Right forelimb (tissue), 1 donor: ENCODE measurements around the gene TTC7B.
A peak's percentile ranks its signal among the peaks of the same experiment; 100 is the strongest.

Source experiments
- DNase-seq: peaks from one replicate; pipeline ENCODE4 v3.0.0-alpha.2; 2018

Gene TTC7B

DNA sequence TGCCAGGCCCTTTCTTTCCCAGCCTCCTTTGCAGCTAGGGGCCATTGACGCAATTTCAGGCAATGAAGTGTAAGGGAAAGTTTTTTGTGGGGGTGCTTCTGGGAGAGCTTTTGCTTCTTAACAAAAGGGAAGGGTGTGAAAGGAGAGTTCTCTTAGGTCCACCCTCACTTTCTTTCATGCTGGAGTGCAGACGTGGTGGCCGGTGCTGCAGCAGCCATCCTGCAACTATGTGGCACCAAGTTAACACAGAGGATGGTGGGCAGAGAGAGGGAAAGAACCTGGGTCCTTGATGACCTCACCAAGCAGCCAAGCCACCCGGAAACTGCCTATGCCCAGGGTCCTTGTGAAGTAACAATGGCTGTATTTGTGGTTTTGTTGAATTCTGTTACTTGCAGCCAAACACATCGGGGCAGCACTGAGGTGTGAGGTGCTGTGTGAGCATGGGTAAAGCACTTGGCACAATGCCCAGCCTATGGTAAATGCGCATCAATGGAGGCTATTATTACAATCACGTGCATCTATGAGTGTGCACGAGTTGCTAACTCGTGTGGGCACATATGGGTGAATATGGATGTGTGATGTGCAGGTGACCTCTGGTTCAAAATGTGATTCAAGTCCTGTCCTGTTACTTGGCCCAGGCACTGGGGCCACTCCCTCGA lies 296.8 kb downstream of the TTC7B start:
- DNase-seq = no peak

DNA sequence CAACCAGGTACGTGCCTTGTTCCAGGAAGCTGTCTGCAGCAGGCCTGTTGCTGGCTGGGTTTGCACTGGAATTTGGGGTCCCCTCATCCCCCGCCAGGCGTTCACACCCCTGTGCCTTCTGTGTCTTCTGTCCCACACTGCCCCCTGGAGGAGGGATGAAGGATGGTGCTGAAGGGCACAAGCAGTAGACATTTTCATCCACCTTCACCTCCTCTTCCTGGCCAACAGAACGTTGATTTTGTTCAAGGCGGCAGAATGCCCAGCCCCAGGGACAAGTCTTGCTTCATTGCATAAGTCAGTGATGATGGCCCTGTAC lies 297.3 kb downstream of the TTC7B start:
- no peak for DNase-seq

DNA sequence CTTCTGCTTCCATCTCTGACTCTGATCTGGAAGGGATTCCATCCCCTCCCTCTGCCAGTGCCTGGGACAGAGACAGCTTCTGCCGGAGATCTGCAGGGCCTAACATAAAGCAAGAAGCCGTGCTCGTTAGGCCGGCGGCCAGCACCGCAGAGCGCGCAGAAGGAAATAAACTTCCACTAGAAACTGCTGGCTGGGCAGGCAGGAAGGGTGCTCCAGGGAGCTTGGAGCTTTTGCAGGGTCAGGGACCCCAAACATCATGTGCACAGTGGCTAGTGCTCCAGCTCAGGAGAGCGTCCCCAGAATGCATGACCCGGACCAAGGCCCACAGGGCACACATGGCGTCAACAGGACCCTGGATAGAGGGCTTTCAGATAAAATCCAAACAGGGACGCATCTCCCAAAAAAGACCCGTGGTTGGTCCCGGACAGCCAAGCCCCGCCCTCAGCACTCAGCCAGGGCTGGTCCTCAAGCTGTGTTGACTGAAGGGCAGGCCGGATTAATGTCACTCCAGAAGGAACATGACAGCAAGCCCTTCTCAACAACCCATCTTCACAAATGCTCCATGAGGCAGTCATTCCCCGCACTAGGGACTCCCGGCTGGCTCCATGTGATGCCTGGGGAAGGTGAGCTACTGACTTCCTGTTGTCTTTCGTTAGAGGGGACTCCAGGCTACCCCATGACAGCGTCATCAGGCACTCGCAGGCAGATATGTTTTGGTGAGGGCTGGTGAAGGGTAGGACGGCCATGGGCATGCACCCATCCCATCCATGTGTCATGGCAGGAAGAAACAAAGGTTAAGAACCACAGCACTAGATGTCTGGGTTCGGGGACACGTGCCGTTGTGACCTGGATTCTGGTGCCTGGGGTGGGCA lies 297.9 kb downstream of the TTC7B start:
- DNase-seq = no peak

DNA sequence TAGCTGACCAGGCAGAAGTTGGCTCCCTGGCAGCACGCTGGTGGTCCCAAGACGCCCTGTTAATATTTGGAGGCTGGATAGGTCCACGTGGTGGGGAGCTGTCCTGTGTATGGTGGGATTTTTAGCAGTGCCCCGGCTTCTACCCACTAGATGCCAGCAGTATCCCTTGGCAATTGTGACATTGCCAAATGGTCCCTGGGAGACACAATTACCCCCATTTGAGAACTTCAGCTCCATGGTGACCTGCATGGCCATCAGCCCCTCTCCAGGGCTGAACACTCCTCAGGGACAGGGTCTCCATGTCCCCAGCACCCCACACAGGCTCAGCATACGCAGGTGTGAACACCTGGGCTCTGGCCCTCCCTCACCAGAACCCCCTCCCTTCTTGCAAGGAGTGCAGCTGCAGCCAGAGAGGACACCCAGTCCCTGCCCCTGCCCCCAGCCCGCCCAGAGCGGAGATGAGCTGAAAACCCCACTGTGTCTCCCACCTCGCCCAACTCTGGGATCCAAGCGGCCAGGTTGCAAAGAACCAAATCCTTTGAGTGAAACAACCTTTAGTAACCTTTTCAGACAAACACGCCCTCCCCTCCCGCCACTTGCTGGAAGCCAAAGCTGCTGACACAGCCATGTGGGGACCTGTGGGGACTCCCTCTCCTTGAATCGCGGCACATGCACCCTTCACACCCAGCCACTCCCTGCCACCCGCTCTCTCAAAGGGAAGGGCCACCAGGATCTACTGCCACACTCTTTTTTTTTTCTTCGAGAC lies 299.0 kb downstream of the TTC7B start:
- no peak for DNase-seq

DNA sequence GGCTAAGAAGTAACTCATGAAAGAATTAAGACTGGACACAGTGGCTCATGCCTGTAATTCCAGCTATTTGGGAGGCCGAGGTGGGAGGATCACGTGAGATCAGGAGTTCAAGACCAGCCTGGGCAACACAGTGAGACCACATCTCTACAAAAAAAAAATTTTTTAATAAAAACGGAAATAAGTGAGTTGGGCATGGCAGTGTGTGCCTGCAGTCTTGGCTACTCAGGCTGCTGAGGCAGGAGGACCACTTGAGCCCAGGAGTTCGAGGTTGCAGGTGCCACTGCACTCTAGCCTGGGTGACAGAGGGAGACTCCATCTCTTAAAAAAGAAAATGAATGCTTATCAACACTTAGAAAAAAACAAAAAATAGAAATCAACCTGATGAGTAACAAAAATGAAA lies 301.7 kb downstream of the TTC7B start:
- no peak for DNase-seq

DNA sequence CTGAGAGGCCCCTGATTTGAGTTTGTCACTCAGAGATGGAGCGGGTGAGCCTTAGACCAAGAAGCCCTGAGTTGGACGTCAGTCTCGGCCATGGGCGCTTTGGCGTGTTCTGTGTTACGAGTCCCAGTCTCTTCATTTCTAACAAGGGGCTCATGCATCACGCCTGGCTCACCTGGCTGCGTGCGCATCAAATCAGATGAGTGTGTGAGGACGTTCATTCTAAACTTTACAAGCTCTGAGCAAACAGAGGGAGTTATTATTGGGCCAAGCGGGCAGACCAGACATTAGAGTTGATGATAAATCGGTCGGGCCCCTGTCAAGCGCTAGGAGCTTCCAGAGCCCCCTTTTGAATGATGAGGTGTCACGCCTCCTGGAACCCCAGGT lies 302.2 kb downstream of the TTC7B start:
- no peak for DNase-seq

DNA sequence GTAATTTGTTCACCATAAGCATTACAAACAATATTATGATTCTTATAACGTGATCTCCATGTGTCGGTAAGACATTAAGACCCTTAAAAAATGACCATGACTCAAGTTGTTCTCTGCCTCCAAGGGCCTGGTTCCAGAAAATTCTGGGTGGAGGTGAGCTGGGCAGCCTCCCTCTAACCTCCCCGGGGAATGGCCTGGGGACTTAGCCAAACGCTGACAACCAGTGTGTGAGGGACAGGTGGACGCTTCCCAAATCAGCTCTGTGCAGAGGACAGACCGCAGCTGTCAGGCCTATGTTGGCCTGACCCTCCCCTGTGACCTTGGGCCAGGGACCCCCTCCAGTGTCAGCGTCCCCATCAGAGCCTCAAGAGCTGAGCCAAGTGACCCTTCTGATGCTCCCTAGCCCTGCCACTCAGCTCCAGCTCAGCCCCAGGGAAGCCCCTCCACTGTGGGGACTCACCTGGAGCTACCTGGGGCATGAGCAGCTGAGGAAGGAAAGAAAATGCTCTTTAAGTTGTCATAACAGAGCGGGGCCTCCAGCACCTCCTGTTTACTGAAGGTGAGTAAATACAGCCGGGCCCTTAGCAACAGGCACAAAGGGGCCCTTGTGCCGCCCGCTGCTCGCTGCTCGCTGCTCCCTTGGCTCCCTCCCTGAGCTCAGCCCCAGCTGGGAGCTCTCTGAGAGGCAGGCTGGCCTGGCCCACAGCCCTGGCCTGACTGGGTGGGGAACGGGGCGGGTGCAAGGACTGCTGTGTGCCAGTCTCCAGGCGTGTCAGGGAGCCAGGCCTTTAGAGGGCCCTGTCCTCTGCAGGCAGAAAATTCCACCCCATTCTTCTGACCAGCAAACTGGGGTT lies 302.8 kb downstream of the TTC7B start:
- peak; percentile 83 for DNase-seq

DNA sequence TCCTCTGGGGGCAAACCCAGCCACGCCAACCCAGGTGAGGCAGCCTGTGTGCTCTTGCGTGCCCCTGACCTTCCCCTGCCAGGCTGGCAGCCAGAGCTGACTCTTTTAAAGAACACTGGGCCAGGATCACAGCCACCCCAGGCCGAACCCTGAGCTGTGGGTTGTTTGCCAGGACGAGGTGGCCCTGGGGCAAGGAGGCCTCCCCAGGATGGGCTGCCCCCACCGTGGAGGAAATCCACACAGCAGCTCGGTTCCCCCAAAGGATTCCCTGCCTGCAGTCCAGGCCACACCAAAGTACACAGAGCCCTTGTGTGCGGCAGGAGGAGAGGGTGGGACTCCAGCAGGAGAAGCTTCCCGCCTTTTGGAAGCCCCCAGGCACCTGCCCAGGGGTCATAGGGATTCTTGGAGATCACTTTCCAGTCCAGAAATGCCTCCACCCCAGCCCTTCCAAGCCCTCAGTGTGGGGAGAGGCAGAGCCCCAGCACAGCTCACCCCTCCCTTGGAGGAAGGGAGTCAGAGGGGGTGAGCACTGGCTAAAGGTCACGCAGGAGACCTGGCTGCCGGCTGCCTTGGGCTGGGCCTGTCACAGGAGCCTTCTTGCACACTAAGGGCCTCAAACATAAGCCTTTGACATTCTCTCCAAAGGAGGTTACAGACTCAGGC lies 303.8 kb downstream of the TTC7B start:
- no peak for DNase-seq

DNA sequence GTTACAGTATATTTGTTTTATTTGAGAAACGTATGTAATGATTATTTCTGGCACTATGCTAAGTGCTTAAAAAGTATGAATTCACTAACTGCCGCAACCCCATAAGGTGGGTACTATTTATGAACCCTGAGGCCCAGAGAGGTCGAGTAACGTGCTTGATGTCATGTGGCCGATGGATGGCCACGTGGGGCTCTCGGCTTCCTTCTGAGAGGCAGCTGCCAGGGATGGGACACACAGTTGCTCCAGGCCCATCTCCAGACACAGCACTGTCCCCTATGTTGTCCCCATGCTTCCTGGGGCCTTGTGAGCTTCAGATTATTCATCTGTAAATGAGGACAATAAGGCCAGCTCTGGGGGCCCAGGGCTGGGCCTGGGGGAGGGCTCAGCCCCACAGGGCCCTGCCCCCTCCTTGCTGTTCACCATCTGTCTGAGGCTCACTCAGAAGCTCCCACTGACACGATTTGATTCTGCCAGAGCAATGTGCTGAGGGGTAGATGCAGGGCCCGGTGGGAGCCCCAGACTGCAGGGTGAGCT lies 304.4 kb downstream of the TTC7B start:
- DNase-seq = no peak

DNA sequence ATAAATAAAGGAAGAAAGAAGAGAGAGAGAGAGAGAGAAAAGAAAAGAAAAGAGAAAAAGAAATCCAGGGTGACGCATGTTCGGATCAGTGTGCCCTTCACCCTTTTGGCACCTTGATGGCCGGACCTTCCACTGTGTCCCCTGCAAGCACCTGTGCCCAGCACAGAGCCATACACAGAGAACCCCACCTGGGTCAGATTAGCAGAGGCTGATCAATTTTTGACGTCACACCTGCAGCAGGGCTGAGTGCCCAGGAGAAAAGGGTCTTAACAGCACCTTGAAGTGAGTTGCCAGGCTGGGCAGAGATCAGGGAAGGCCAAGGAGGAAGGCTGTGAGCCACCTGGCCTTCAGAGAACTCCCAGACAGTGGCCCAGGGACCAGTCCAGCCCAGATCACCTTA lies 305.0 kb downstream of the TTC7B start:
- DNase-seq = no peak

DNA sequence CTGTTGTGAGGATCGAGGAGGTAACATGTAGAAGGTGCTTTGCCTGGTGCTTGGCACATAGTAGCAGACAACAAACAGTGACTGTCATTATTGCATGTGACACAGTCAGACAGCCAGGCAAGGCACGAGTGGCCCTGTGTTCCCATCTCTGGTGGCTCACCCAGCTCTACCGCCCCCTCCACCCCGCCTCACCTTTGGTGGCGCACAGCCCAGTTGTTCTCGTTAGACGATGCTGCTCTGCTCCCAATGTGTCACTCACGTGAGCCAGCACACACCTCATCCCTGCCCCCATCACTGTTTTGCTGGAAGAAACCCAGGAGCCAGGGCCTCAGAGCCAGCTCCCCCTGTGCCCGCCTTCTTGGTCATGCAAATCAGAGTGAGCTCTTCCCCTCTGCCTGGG lies 306.1 kb downstream of the TTC7B start:
- no peak for DNase-seq

DNA sequence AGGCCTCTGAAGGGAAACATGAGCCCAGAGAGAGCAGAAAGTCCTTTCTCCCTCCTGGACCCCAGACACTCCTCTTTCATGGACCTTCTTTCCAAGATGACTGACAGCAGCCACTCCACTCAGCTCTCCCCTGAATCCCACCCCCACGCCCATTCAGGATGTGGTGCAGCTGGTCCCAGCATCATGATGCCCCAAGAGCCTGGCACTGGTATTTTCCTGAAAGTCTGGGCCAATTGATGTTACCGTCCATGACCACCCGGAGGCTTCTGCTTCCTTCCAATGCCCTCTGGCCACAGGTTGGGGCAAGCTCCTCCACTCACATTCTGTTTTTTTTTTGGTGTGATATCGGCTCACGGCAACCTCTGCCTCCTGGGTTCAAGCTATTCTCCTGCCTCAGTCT lies 306.8 kb downstream of the TTC7B start:
- no peak for DNase-seq

DNA sequence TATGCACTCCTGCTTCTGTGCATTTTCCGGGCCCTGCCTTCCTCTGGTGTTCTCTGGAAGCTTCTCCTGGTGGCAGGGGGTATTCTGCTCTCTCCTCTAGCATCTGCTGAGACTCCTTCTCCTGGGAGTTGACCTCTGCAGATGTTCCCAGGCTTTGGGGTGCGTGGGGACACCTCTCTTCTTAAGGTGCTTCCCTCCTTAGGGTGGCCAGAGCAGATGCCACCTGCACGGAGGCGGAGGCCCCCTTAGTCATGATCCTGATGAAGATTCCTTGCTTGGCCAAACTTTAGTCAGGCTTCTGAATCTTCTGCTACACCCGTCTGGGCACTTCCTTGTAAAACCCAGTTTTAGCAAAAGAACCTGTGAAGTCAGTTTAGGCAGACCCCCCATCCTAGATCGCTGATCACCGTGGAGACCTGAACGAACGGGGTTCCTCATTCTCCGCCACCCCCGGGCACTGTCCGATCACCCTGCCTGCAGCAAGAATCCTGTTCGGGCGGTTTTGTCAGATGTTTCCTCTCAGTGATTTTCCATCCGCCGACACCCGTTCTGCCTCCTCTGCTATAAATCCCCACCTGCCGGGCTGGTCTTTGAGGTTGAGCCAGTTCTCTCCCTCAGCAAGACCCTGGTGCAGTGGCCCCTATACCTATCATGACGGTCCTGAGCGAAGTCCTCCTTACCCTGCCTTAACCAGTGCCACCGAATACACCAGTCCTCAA lies 307.5 kb downstream of the TTC7B start:
- no peak for DNase-seq

DNA sequence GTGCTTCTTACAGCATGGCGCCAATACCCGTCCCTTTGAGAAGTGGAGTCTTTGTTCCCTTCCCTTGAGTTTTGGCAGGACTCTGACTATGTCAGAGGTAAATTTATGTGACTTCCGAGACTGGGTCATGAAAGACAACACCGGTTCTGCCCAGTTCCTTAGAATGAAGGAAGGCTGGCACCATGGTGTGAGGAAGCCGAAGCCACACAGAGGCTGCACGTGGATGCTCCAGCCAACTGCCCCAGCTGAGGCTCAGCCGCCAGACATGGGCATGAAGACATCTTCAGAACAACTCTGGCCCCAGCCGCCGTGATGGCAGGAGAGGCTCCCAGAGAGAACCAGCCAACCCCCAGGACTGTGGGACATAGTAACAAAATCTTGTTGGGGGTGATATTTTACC lies 308.2 kb downstream of the TTC7B start:
- DNase-seq = no peak

DNA sequence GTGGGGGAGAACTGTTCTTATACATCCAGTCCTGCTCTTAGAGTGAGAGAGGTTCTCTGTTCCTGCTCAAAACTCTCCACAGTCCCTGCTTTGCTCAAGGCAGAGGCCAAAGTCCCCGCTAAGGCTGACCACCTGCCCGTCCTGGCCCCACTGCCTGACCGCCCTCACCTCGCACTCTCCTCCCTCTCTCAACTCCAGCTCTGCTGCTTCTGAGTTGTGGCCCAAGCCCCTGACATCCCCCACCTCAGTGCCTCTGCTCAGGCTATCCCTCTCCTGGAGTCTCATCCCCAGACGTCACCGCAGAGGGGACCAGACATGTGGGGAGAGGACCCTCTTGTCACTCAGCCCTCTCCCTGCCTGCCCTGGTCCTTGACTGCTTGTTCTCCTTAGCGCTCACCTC lies 308.8 kb downstream of the TTC7B start:
- DNase-seq = no peak

DNA sequence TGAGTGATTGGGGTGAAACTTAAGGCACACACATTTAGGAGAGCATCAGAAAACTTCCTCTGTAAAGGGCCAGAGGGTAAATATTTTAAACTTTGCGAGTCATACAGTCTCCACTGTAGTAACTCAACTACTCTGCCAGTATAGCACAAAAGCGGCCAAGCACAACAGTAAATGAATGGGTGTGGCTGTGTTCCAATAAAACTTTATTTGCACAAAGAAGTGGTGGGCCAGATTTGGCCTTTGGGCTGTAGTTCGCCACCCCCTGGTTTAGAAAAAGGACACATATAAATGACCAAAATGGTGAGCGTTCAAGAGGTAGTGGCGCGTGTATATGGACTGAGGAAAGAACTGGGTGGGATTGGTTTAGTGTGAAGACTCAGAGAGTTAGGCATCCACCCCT lies 309.5 kb downstream of the TTC7B start:
- DNase-seq = no peak

DNA sequence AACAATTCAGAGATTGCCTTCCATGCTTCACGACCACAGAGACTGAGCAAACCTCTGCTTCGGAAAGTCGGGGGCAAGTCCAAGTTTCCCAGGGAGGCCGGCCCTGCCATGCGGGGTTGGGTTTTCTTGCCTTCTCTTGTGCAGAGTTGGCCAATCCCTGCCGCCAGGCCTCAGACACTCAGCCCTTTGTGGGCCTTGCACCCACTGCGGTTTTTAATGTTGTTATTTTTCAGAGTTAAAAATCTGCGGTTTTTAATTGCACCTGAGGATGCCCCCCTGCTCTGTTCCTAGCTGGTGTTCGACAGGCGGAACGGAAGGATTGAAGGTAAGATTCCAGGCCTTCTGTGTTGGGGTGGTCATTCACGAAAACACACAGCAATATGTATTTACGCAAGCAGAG lies 310.7 kb downstream of the TTC7B start:
- no peak for DNase-seq

DNA sequence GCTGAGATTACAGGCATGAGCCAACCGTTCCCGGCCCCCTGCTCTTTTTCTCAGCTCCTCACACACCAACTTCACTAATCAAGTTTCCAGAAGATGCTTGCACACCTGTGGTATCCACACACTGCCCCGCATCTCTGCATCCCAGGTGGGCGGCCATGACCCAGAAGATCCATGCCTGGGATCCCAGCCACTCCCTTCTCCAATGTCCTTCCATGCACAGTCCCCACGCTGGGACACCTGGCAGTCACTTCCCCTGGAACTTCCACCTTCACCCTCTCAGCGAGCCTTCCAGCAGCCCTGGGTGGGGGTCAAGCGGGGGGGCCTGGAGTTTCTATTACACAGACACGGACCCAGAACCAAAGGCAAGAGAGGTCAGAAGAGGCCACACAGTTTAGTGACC lies 311.6 kb downstream of the TTC7B start:
- DNase-seq = no peak

DNA sequence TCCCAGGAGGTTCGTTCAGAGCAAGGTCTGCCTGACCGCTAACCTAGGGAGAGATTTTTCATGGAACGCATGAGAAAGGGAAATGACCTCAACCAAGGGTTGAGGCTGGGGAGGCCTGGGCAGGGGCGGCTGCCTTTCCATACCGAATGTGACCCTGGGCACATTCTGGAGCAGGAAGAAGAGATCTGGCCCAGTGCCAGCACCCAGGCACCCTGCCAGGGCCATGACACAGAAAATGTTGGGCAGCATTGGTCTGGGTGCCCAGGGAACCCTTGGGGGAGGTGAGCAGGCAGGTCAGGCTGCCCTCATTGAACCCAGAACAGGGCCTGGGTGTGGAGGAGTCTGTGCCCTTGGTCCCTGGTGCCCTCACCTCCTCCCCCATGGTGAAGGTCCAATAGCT lies 312.6 kb downstream of the TTC7B start:
- no peak for DNase-seq

DNA sequence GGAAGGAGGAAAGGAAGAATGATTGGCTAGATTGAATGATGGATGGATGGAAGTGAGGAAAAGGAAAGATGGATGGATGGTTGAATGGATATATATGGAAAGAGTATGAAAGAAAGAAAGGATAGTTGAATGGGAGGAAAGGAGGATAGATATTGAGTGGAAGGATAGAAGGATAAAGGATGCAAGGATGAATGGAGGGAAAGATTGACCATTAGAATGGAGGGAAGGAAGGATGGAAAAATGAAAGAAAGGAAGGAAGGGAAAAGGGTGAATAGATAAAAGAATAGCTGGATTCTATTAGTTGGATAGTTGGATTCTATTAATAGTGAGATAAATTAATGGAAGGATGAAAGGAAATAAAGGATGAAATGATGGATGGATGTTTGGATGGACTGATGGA lies 313.5 kb downstream of the TTC7B start:
- no peak for DNase-seq

DNA sequence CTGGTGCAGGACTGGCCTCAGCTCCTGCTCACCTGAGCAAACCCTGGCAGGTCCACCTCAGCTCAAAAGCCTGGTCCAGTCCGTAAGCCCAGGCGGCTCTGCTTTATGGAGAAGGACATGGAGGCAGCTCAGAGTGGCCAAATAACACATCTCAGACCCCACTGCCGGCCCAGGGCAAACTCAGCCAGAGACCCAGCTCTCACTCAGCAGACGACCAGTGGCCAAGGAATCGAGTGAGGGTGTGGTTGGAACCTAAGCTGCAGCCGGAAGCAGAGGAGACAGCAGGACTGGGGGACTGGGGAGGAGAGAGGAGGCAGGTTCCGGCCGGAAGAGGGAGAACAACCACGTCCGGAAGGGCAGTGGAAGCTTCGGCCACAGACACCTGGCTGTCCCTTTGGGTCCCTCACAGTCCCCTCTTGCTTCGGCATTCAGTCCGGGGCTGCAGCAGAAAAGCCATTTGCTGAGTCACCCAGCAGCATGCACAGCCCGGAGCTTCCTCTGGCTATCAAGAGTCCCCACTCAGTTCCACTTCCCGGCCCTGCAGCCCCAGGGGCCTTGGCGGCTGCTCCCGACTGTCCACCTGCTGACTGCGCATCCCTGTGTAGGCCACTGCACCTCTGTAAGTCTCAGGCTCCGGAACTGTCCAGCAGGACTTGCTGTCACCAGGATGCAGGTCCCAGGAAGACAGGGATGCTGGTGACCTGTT lies 315.4 kb downstream of the TTC7B start:
- DNase-seq = peak; percentile 32
